HUDEP-2 (cell line): ENCODE results near the gene LRCH1.
"Not testable (repeated sequence)": the region's sequence is repeated elsewhere in the genome, so short reads cannot be mapped to it uniquely, and the experiment has no call there.

Experiments
- DNase-seq, 76 experiments: peaks; one replicate each; lab custom pipeline; 2025; ENCODE audit not compliant: unreplicated experiment in 76 of 76; lab: John Stamatoyannopoulos, UW

LRCH1 gene

DNA sequence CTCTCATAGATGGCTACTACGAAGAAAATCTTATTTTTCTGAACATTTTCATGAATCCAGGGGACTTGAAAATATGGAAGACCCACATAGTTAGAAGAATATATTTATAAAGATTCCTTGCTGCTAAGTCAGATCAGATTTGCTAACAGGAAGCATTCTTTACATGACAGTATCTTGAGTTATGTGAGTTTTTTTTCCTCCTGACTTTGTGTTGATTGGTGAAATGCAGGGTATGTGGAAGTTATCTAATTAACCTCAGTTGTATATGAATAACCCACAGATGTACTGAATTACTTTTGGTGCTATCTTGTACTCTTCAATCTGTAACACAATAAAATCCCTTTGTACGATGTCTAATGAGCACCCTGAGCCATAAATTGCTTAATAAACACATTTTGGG is 190.2 kb downstream of the LRCH1 start:
- no peak for DNase-seq

DNA sequence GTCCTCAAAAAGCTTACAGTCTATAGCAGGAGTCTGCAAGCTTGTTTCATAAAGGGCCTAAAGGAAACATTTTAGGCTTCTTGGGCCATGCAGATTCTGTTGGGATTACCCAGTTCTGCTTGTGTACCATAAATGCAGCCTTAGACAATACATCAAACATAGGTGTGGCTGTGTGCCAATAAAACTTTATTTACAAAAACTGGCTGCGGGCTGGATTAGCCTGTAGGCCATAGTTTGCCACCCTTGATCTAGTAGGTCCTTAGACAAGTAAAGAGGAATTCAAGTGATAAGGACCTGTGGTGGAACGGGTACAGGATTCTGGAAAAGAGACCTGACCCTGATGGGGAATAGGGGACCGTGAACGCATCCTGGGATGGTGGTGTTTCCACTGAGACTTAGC is 192.1 kb downstream of the LRCH1 start:
- DNase-seq, result no peak

DNA sequence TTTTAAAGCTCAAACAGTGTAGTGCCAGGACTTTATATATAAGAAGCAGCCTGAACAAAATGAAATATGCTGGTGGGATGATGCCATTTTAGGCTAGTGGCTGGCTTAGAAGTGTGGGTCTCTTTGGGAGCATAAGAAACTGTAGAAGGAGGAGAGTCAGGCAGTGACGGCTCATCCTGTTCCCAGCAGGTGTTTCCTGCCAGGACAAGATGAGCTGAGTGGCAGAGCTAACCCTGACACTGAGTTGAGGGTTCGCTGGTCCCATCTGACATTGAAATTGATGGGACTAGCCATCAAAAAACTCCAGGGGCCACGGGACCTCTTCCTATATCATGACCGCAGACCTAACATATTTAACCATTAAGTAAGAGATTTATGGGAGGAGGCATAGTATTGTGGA is 192.7 kb downstream of the LRCH1 start:
- DNase-seq, result no peak

DNA sequence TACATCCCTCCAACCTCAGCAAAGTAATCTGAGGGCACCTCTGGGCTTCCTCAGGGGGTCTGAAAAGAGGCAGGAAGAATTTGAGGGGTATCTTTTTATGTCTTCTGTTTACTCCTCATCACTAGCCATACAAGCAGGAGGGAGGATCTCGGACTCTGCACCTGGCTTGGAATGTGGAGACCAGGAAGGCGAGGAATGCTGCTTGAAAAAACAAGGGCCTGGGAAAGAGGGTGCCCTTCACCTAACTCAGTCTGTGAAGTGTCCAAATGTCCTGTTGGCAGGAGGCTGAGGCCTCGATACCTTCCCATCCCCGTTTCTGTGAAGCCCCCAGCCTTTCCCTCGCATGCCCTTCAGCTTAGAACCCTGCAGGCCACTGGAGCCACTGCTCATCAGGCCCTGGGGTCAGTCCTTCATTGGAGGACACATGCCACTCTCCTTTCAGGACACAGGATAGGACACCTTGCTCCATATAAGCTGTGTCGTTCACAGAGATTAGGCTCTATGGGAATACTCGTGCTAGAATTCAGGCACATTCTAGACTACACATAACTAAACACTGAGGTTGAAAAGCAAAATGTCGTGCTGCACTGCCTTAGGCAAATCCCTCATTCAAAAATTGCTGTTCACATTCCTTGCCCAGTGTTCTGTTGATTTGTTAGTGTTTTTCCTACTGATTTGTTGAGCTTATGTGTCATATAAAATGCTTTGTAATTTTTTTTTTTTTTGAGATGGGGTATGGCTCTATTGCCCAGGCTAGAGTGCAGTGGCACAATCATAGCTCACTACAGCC is 194.3 kb downstream of the LRCH1 start:
- no peak for DNase-seq

DNA sequence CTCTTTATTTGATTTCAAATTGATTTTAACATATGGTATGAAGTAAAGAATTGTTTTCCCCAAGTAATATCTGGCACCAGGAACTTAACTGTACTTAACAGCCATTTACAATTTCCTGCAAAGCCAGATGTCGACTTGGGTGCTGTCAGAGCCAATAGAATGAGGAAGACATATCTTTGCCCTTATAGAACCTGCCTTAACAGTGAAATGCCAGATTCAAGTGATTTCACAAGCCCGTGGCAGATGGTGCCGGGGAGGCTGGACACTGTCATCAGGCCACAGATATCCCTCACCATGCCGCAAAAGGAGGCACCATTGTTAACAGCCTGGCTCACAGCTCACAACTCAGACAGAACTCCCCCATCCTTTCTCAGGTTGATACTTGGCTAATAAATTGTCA is 195.3 kb downstream of the LRCH1 start:
- no peak for DNase-seq

DNA sequence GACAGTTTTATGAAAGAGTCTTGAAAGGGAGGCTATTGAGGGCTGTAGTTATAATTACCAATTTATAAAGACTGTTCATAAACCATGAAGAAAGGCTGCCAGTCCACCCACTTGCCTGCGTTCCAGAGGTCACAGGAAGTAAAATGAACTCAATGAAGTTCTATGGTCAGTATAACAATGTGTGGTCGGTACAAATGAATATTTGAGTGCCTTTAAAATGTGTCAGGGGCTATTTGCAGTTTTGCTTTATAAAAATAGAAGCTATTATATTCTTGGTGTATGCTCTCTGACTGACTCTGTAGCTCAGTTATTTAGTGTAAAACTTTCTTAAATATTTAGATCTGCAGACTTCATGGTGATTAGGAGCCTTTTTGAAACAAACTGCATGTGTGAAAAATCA is 197.0 kb downstream of the LRCH1 start:
- DNase-seq, result no peak

DNA sequence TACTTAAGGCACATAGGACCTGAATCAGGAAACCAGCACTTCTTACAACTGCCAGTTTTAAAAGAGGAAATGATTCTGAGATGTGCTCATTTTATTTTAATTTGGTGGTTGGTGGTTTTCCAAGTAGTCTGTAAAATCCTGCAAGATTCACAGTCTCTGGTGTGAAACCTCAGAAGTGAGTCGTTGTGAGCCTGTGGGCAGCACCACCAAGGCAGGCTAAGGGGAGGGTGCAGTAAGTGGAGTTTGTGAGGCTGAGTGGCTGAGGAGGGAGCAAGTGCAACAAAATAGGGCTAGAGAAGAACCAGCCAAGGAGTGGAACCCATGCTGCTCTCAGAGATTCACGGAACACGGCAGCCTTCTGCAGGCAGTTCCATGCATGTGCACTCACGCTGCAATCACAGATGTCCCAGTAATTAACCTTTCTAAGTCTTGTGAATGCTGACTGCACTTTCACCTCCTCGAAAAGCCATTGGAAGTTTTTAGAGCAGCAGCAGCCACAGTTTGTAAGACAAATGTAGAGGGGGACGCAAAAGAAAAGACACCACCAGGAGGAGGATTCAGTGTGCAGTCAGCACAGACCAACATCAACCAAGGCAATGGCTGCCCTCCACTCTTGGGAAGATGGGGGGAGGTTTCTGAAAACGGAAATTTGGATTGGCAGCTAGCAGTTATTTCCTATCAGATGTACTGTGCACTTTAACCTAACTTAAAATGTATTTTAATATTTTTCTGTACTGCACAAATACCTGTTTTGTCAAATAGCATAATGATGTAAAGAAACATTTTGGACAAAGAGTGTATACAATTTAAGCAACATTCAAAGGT is 199.1 kb downstream of the LRCH1 start:
- DNase-seq, result no peak

DNA sequence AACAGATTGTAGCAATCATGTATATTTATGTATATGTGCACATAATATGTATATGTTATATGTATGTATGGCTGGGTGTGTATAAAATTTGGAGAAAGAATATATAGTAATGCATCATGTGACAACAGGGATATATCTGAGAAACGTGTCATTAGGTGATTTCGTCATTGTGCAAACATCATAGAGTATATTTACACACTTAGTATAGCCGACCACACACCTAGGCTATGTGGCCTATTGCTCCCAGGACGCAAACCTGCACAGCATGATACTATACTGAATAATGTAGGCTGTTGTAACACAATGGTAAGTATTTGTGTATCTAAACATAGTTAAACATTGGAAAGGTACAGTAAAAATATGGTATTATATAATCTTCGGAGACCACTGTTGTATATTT is 200.2 kb downstream of the LRCH1 start:
- DNase-seq, result no peak

DNA sequence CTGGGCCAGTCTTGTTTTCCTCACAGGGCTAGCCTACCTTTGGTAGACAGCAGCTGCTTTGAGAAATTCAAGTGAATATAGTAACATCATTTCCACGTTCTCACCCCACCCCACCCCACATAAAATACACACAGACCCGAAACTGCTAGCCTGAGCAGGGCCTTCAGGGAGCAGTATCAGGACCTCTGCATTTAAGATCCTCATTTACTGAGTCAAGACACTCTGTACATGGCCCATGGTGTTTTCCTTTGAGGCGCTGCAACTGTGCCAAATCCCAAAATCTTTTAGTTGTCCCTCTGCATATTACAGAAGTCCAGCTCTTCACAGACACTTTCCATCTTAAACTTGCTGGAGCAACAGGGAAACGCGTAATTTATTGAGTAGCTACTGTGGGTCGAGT is 200.9 kb downstream of the LRCH1 start:
- no peak for DNase-seq

DNA sequence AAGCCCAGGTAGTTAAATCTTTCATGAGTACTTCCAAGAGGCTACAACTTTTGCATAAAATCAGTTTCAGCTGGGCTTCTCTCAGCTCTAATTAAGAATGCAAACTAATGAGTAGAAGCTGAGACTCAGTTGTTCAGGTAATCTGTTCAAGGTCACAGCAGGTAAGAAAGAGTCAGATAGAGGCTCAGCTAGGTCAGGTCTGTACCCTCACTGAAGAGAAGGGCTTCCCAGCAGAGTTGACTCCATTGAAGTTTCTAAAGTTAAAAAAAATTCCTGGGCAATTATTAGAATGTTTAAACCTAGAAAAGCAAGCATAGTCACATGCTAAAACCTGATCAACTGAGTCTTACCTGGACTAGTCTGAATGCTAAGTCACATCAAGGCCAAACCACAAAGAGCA is 201.8 kb downstream of the LRCH1 start:
- DNase-seq, result no peak

DNA sequence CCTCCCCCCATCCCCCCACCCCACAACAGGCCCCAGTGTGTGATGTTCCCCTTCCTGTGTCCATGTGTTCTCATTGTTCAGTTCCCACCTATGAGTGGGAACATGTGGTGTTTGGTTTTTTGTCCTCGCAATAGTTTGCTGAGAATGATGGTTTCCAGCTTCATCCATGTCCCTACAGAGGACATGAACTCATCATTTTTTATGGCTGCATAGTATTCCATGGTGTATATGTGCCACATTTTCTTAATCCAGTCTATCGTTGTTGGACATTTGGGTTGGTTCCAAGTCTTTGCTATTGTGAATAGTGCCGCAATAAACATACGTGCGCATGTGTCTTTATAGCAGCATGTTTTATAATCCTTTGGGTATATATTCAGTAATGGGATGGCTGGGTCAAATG is 202.5 kb downstream of the LRCH1 start:
- DNase-seq, result not testable (repeated sequence)

DNA sequence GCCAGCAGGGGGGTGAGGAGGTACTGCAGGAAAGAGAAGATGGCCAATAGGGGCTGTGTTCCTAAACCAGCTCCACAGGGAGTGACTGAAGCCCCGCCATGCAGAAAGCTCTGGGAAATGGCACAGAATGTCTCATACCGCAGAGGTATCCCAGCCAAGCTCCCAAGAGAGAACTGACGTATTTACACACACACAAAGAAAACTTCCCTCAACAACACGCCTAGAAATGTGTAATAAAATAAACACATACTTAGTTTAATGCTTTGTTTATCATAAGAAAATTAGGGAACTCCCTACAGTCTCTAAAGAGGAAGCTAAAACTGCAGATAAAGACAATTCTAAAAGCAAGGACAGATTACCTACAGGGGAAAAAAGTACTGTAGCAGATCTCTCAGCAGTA is 204.0 kb downstream of the LRCH1 start:
- DNase-seq, result no peak

DNA sequence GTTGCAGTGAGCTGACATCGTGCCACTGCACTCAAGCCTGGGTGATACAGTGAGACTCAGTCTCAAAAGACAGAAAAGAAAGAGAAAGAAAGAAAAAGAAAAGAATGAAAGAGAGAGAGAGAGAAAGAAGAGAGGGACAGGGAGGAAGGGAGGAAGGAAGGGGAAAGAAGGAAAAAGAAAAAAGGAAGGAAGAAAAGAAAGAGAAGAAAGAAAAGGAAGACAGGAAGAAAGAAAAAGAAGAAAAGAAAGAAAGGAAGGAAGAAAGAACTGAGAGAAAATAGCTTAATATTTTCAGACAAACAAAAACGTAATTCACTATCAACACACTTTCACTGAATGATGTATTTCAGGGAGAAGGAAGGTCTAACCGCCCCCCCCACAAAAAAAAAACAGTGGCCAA is 204.7 kb downstream of the LRCH1 start:
- no peak for DNase-seq

DNA sequence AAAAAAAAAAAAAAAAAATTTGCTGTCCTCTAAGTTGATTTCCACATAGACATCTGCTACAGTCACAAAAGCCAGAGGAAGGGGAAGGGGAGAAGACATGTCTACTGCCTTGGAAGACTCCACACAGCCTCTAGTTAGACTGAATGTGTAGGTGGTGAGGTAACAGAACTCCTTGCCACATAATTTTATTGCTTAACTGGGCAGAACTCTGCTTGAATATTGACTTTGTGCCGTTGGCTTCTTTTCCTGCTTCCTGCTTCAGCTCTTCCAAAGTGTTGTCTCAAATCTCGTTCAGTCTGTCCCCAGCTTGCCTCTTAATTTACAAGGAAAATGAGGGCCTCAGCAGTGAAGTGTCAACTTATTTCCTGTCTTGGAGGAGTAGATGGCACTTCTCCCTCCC is 206.9 kb downstream of the LRCH1 start:
- DNase-seq, result no peak

DNA sequence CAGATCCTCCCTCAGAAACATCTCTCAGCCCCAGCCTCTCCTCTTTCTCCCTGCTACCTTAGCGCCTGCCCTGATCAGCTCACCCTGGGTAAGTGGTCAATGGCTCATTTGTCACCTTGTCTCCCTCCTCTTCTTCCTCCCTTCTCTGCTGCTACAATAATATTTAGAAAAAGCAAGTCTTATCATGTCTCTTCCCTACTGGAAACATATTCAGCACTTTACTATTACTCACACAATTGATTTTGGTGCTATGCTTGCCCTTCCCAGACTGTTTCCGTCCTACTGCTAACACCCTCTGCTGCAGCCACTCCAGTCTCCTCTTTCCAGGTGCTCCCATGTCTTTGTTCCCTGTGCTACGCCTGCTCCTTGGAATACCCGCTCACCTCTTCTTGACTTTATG is 208.2 kb downstream of the LRCH1 start:
- DNase-seq, result no peak

DNA sequence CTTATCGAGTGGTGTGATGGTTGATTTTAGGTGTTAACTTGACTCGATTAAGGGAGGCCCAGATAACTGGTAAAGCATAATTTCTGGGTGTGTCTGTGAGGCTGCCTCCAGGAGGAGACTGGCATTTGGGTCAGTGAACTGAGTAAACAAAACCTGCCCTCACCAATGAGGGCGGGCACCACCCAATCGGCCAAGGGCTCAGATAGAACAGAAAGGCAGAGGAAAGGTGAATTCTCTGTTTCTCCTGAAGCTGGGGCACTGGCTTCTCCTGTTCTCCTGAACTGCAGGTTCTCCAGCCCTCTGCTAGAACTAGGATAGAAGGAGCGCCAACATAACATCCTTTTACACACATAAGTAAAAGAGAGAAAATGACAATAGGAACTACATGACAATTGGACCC is 208.9 kb downstream of the LRCH1 start:
- DNase-seq, result no peak

DNA sequence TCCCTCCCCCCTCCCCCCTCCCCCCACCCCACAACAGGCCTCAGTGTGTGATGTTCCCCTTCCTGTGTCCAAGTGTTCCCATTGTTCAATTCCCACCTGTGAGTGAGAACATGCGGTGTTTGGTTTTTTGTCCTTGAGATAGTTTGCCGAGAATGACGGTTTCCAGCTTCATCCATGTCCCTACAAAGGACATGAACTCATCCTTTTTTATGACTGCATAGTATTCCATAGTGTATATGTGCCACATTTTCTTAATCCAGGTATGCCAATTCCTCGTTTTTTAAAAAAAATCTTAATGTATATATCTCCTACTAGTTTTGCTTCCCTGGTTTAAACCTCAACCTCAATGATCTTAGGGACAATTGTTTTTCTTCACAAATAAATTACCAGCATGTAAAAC is 217.0 kb downstream of the LRCH1 start:
- DNase-seq, result not testable (repeated sequence)

DNA sequence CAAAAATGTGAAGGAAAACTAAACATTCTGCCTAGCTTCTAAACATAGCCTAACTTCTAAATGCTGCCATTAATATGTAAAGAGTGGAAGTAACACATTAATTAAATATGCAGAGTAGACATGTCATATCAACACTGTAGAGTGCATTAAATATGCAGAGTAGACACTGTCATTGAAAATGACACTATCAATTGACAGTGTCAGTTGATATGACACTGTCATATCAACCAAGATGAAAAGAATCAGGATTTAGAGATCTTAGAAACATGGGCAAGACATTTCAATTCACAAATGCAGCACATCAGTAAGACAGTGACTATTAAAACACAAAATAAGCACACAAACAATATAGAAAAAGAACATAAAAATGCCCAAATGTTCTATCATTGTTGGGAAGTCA is 218.7 kb downstream of the LRCH1 start:
- DNase-seq, result no peak

DNA sequence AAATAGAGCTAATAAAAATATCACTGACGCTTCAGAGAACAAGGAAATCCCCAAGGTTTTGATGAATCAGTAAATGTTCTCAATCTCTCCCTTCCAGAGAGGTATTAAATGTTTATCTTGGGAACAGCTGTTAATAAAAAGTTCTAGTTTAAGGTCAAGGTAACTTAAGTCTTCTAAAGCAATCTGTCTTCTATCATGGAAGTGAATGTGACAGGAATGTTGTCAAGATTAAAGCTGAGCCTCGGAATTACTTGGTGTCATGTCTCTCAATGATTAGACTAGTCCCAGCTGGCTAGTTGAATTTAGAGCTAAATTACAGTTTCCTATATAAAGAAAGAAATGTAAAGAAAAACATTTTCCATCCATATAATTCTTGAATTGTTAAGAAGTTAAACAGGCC is 220.6 kb downstream of the LRCH1 start:
- DNase-seq, result no peak

DNA sequence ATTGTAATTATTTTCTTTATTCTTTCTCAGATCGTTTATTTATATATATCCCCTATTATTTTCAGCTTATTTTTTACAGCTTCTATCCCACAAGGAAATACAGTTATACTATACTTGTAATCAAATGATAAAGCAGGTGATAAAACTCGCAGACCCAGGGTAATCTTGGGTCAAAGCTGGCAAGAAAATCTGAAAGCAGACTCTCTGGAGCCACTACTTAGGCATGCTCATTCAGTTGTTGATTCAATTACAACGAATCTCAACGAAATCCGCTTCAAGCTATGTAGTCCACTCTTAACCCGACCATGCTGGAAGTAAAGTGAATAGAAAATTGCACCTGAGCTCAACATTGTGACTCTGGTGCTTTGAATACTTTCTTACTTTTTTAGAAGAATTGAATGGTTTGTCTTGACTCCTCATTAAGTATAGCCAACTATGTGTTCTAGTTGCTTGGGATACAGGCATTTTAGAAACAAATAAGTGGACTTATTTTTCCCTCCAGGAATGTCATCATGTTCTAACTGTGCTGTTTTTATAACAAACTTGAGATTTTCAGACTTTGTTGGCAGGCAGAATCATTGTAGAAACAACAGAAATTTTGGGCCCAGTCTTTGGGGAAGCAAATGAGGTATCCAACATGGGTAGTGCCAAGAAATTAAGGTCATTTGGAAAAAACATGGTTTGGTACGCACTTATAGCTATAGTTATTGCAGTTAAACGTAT is 222.6 kb downstream of the LRCH1 start:
- DNase-seq, result no peak

DNA sequence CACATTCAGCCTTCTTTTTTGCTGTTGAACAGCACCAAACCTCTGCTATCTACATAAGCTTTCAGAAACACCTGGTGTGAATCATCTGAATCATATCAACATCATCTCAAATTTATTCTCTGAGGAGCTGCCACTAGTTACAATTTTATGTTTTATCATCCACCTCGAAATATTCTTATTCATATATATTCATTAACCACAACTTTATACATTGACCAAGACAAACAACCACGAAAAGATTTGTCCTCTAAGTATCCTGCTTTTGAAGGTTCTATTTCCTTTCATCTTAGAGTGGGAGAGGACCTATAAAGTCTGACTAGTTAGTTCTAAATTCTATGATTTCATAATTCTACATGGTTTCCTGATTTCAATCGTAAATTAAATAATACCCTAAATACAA is 225.1 kb downstream of the LRCH1 start:
- no peak for DNase-seq

DNA sequence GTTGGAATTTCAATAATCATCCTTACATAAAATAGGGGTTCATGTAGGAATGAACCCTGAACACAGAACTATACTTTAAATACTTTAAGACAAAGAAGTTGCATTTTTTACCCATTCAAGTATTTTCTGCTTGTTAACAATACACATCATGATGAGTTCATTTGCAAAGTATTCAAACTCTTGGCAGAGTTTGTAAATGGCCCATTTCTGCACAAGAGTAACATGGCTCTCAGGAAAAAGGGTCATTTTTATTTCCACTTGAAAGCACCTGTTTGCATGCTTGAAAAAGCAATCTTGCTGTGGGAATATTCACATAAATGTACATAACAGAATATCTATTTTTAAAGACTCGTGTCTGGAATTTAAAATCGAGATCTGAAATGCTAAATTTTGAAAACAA is 225.9 kb downstream of the LRCH1 start:
- DNase-seq, result no peak
